Tibial artery (tissue), 4 donors: ENCODE measurements around the gene RPRD1B.

ENCODE experiments used
- DNase-seq, 2 donors: peaks; one replicate each; pipeline ENCODE4 v3.0.0-alpha.2; 2019
- H3K27ac ChIP-seq, 2 donors: fragments of 200-600 bp; sonication (generic) in 1 of 2; 1 replicate in 1 of 2; 2 replicates in 1 of 2; pipeline ENCODE4 v1.5.1; 2018 to 2019; ENCODE audit warnings: mild to moderate bottlenecking in 1 of 2
- H3K27me3 ChIP-seq, 2 donors: fragments of 200-600 bp; sonication (generic) in 1 of 2; one replicate each; pipeline versions ENCODE4 v1.5.1 to v1.6.0; 2016 to 2019
- H3K36me3 ChIP-seq, 3 donors: fragments of 200-600 bp; sonication (generic) in 2 of 3; one replicate each; pipeline ENCODE4 v1.5.1; 2016 to 2019; ENCODE audit warnings: mild to moderate bottlenecking in 2 of 3
- H3K4me1 ChIP-seq, 4 donors: fragments of 200-600 bp; sonication (generic) in 2 of 4; 1 replicate in 3 of 4; 2 replicates in 1 of 4; pipeline ENCODE4 v1.5.1; 2016 to 2019
- H3K4me3 ChIP-seq, 2 donors: fragments of 200-600 bp; sonication (generic) in 1 of 2; 1 replicate in 1 of 2; 2 replicates in 1 of 2; pipeline ENCODE4 v1.5.1; 2018 to 2019; ENCODE audit warnings: mild to moderate bottlenecking in 2 of 2
- H3K9me3 ChIP-seq, 3 donors: fragments of 200-600 bp; sonication (generic) in 1 of 3; one replicate each; pipeline ENCODE4 v1.5.1; 2016 to 2019
- intact Hi-C: fragments of 100-400 bp; cut with DNase I; formaldehyde crosslinking; loops from one replicate; pipeline ENCODE4 v1.15.0; 2023; ENCODE audit warnings: low total_unique reads
- TF ChIP-seq, protein P1 (sequence below), 2 experiments: fragments of 200-600 bp in 1 of 2; fragments of 450-650 bp in 1 of 2; IDR thresholded peaks; one replicate each; pipeline ENCODE4 v1.5.1; 2017 to 2019; ENCODE audit warnings: antibody characterized with exemption in 2 of 2, mild to moderate bottlenecking in 1 of 2, moderate library complexity in 1 of 2

RPRD1B gene

DNA sequence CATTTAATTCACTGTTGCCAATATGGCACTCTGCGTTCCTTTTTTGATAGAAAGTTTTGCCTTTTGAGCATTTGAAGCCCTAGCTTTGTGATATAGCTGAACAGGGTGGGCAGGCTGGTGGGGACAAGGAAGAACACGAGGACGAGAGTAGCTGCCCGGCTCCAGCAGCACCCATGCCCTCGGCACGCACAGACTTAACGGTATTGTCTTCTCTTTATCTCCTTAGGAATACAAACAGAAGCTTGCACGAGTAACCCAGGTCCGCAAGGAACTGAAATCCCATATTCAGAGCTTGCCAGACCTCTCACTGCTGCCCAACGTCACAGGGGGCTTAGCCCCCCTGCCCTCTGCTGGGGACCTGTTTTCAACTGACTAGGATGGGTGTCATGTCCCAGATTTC lies 56.0 kb downstream of the RPRD1B start:
- Histone ChIP-seq H3K9me3 (no peaks in the 10 kb centered on the region), H3K4me3 (no peak overlapping the region), H3K27ac (no peak overlapping the region), H3K4me1 (peaks cover 0 to 57% (median 23%) of the 10 kb centered on the region in 4 donors), H3K36me3 (peaks cover 18 to 58% (median 42%) of the 10 kb centered on the region in 3 donors), H3K27me3 (no peaks in the 10 kb centered on the region)
- intact Hi-C loops = no loop called here
- TF ChIP-seq, protein P1, sequence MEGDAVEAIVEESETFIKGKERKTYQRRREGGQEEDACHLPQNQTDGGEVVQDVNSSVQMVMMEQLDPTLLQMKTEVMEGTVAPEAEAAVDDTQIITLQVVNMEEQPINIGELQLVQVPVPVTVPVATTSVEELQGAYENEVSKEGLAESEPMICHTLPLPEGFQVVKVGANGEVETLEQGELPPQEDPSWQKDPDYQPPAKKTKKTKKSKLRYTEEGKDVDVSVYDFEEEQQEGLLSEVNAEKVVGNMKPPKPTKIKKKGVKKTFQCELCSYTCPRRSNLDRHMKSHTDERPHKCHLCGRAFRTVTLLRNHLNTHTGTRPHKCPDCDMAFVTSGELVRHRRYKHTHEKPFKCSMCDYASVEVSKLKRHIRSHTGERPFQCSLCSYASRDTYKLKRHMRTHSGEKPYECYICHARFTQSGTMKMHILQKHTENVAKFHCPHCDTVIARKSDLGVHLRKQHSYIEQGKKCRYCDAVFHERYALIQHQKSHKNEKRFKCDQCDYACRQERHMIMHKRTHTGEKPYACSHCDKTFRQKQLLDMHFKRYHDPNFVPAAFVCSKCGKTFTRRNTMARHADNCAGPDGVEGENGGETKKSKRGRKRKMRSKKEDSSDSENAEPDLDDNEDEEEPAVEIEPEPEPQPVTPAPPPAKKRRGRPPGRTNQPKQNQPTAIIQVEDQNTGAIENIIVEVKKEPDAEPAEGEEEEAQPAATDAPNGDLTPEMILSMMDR (IDR thresholded peaks at IDR 0.05) = no peak
- DNase-seq = no peak

DNA sequence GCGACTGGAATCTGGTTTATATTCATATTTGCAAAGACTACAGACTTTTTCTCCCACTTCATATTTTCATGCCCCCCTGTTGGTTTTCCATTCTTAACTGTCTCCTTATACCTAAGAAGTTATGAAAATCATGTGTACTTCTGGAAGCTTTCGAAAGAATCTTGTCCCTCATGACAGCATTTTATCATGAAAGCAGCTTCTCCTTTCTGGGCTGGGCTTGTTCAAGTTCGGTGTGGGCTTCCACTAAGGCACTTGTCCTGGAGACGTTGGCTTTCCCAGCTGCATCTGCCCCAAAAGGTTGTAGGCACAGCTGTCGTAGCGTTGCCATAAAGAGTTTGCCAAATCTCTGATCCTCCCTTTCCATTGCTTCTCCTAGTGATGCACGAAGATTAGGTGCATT lies 56.5 kb downstream of the RPRD1B start:
- TF ChIP-seq, protein P1 (IDR thresholded peaks at IDR 0.05) = no peak
- Histone ChIP-seq H3K4me3 (no peak overlapping the region), H3K27ac (no peak overlapping the region), H3K27me3 (no peaks in the 10 kb centered on the region), H3K9me3 (no peaks in the 10 kb centered on the region), H3K4me1 (peaks cover 0 to 57% (median 23%) of the 10 kb centered on the region in 4 donors), H3K36me3 (peaks cover 18 to 53% (median 42%) of the 10 kb centered on the region in 3 donors)
- DNase-seq = no peak
- intact Hi-C loops = no loop called here

DNA sequence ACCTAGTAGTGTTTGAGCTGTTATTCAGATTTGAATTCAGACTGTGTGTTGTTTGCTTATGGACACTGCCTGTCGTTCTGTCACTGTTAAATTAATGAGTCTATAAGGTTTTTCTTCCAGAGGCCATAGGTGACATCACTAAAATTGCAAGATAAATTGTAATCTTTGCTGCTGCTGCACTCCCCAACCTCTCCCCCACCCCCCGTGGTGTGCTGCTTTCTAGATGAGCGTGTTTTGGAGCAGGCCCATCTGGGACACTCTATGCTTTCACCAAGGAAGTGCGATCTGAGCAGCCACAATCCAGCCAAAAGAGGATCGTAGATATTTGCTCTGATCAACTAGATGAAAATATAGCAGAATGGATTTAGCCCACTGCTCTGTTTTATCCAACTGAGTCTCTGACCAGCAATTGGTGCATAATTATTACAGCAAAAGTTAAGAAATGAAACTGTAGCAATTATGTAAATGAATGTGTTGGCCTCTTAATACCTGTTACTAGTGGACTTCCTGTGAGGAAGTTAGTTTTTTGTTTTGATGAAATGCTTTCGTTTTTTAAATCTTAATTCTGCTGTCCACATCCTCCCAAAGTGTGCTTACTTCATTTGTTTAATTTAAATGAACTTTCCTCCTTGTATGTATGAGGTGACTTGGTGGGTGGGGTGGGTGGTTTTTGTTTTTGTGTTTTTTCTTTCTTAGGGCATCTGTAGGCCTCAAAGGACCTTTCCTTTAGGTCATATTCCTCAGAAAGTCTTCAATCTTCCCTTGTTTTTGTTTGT lies 58.1 kb downstream of the RPRD1B start:
- peaks cover 18 to 41% (median 35%) of the 10 kb centered on the region in 3 donors for H3K36me3 ChIP-seq
- peak overlapping the region; percentile 2 to 17 for H3K27ac ChIP-seq
- TF ChIP-seq, protein P1 (IDR thresholded peaks at IDR 0.05) = no peak
- H3K27me3 ChIP-seq = no peaks in the 10 kb centered on the region
- H3K9me3 ChIP-seq = no peaks in the 10 kb centered on the region
- no peak for DNase-seq
- peaks cover 0 to 48% (median 22%) of the 10 kb centered on the region in 4 donors for H3K4me1 ChIP-seq
- no peak overlapping the region for H3K4me3 ChIP-seq
- intact Hi-C loops = no loop called here

DNA sequence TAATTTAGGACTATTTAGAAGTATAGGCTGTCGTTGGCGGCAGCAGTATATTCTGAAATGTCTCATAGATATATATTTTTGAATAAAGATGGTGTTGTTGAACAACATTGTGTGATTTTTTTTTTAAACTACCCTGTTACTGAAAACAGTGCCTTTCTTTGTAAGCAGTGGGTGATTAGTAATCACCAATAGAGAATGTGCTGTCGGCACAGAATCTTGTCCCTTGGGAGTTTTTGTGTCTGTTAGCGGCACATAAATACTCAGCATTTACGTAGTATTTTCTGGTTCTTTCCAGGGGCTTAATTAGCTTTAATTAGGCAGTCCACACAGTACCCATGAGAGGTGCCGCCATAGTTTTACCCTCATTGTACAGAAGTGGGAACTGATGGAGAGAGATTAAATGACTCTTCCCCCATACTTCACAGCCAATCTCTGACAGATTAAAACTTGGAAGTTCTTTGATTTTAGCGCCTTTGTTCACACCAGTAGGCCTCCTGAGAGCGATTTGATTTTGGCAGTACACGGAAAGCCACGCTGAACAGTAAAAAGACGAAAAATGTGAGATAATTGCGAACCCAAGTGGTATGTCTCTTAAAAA lies 58.8 kb downstream of the RPRD1B start:
- no peaks in the 10 kb centered on the region for H3K9me3 ChIP-seq
- no peak for DNase-seq
- peaks cover 0 to 47% (median 22%) of the 10 kb centered on the region in 4 donors for H3K4me1 ChIP-seq
- TF ChIP-seq, protein P1 (IDR thresholded peaks at IDR 0.05) = no peak
- no peak overlapping the region for H3K4me3 ChIP-seq
- intact Hi-C loops = no loop called here
- no peaks in the 10 kb centered on the region for H3K27me3 ChIP-seq
- H3K27ac ChIP-seq = peak overlapping the region; percentile 2 to 17
- peaks cover 18 to 41% (median 29%) of the 10 kb centered on the region in 3 donors for H3K36me3 ChIP-seq

DNA sequence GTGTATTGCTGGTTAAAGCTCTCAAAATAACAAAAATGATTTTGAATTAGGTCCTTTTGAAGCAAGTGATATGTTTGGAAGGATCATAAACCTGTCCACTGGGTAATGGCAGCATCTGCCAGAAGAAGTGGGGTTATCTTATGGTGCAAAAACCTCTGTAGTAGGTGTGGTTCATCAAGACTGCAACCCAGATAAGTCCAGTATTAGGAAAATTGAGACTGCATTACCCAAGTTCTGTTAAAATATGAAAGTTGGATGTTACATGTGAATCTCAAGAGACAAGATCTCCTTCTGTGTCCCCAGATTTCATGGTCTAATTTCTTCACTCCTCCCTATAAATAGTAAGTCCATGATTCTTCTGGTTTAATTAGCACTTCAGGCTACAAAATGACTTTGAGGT lies 59.4 kb downstream of the RPRD1B start:
- Histone ChIP-seq H3K27me3 (no peaks in the 10 kb centered on the region), H3K4me3 (no peak overlapping the region), H3K36me3 (peaks cover 18 to 37% (median 29%) of the 10 kb centered on the region in 3 donors), H3K9me3 (no peaks in the 10 kb centered on the region), H3K27ac (no peak overlapping the region), H3K4me1 (peaks cover 0 to 41% (median 22%) of the 10 kb centered on the region in 4 donors)
- intact Hi-C loops = no loop called here
- TF ChIP-seq, protein P1 (IDR thresholded peaks at IDR 0.05) = no peak
- DNase-seq = no peak
